Adrenal gland (tissue), 12 donors: Measurements from ENCODE around the gene OSBP2. TPM values are rescaled to one million over a fixed set of nuclear protein-coding genes. Genes with fewer than 3 reads are reported as not detected.

Experiments used
- DNase-seq, 7 donors: peaks; one replicate each; pipeline ENCODE4 v3.0.0-alpha.2; 2019 to 2020
- H3K27ac ChIP-seq, 5 donors: fragments of 200-600 bp; sonication (generic) in 4 of 5; 1 replicate in 3 of 5; 2 replicates in 2 of 5; pipeline versions ENCODE4 v1.5.1 to v1.8.0; 2016 to 2020; ENCODE audit warnings: mild to moderate bottlenecking in 1 of 5
- H3K27me3 ChIP-seq: fragments of 200-600 bp; 2 replicates; pipeline ENCODE4 v1.8.0; 2021
- H3K36me3 ChIP-seq, 2 donors: fragments of 200-600 bp; replicated peaks in 1 of 2; 1 replicate in 1 of 2; 2 replicates in 1 of 2; pipeline versions ENCODE4 v1.5.1 to v1.8.0; 2018 to 2022
- H3K4me1 ChIP-seq, 2 donors: fragments of 200-600 bp; replicated peaks in 1 of 2; 1 replicate in 1 of 2; 2 replicates in 1 of 2; pipeline versions ENCODE4 v1.5.1 to v1.8.0; 2018 to 2021
- H3K4me3 ChIP-seq, 4 donors: fragments of 200-600 bp; sonication (generic) in 3 of 4; one replicate each; pipeline ENCODE4 v1.5.1; 2016 to 2018
- H3K9me3 ChIP-seq, 3 donors: fragments of 200-600 bp; sonication (generic) in 1 of 3; replicated peaks in 1 of 3; 1 replicate in 2 of 3; 2 replicates in 1 of 3; pipeline versions ENCODE4 v1.5.1 to v1.8.0; 2016 to 2021
- CTCF ChIP-seq, 6 experiments: fragments of 450-650 bp in 4 of 6; fragments of 200-600 bp in 2 of 6; sonication (generic) in 1 of 6; IDR thresholded peaks; 1 replicate in 5 of 6; 2 replicates in 1 of 6; pipeline versions ENCODE4 v1.5.1 to v1.8.0; 2016 to 2021; ENCODE audit warnings: antibody characterized with exemption in 6 of 6, mild to moderate bottlenecking in 2 of 6, moderate library complexity in 1 of 6
- POLR2A ChIP-seq, 2 donors: fragments of 450-650 bp; IDR thresholded peaks; one replicate each; pipeline ENCODE4 v1.6.1; 2017; ENCODE audit warnings: antibody characterized with exemption in 2 of 2, mild to moderate bottlenecking in 2 of 2, moderate library complexity in 1 of 2
- WGBS, 4 donors: extraction: QIAGEN DNeasy Blood & Tissue Kit in 2 of 4; methylation state at CpG; one replicate each; pipeline versions ENCODE4 v1.1.5 to v1.1.7; 2013 to 2017; 5-methylcytosine and 5-hydroxymethylcytosine counted together
- intact Hi-C, 2 donors: fragments of 100-400 bp; cut with DNase I; formaldehyde crosslinking; loops; one replicate each; pipeline versions ENCODE4 v1.14.1 to v1.15.0; 2022 to 2023
- polyA plus RNA-seq, 3 donors: library from polyadenylated mRNA; stranded (reverse); fragments of 200-250 nt in 2 of 3; fragments of 350-450 nt in 1 of 3; fragmentation: Illumina TruSeq in 1 of 3; extraction: RNeasy Lipid Tissue Mini Kit (QIAGEN cat#74804) in 1 of 3; gene quantifications; one replicate each; pipeline ENCODE4 v1.2.3, GENCODE V29; 2013 to 2014
- total RNA-seq, 9 donors: library from RNA; depleted of rRNA in 4 of 9; stranded (reverse); fragments of >200 nt in 4 of 9; fragments of 120-200 nt in 1 of 9; fragmentation: NEBNext Ultra II Directional in 1 of 9; extraction: Animal tissue kit (Norgen Biotek cat#: 25700) in 1 of 9; gene quantifications; one replicate each; pipeline versions ENCODE4 v1.1.0 to v1.2.4, GENCODE V29; 2013 to 2023
- donor health status: healthy with polysubstance abuse.
- donor health status: Bipolar disorder and iron deficiency.
- donor health status: DM: yes; HTN: yes; CAD: no.
- donor health status: DM: no; HTN: no; CAD: no.
- donor health status: DM: no; HTN: no; CAD: no.
- donor health status: DM: yes; HTN: yes; CAD: no.

OSBP2 gene
- total and polyA plus RNA-seq, 12 donors = 7.3 to 35.6 (median 19.7) TPM

DNA sequence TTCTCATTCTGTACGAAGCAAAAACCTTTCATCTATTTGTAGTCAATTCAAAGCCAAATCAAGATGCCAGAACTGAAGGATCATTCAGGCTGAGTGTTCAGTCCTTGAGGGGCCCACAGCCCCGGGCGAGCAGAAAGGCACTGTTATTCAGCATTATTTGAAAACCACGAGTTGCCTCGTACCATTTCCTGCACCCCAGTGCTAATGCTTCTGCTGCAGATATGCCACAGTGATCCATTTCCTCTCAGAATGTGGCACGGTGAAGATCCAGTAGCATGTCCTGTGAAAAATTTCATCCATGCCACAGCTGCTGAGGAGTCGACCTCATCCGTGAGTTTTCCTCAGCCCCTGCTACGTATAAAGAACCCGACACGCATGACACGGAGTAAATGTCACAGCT is 85.4 kb downstream of the OSBP2 start:
- Histone ChIP-seq H3K36me3 (no peaks in the 10 kb centered on the region), H3K9me3 (no peaks in the 10 kb centered on the region), H3K27me3 (no peaks in the 10 kb centered on the region), H3K4me3 (no peak overlapping the region), H3K27ac (no peak overlapping the region), H3K4me1 (no peaks in the 10 kb centered on the region)
- no peak for DNase-seq
- intact Hi-C loops = no loop called here
- WGBS, 4 donors = 61 to 72% (median 66%) methylated on average over 12 of the region's 12 CpGs
- no peak for TF ChIP-seq POLR2A (IDR thresholded peaks at IDR 0.05)
- TF ChIP-seq CTCF (IDR thresholded peaks at IDR 0.05) = no peak

DNA sequence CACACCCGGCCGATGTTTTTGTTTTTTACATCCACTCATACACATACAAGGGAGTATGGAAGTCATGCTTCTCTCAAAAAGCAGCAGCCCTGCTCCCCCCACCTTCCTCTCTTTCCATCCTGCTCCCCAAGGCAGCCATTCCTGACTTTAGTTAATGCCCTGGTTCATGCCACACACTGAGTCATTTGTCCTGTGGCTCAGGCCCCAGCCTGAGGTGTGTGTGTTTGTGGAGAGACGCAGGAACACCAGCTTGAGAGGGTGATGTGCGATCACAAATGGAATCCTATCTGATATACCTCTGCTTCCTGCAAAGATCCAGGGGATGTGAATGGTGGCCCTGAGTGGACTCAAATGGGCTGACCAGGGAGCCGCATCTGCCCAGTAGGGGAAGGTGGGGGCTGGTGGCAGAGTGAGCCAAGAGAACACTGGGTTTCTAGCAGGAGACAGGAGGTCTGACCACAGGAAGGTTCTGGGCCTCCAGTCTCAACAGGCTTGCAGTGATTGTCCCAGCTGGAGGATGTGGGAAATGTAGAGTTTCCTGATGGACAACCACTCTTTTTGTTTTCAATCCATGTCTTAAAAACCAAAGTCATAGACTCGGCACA is 86.7 kb downstream of the OSBP2 start:
- H3K27ac ChIP-seq = no peak overlapping the region
- no peak overlapping the region for H3K4me3 ChIP-seq
- 89 to 95% (median 92%) methylated on average over 6 of the region's 6 CpGs for WGBS, 4 donors
- no peaks in the 10 kb centered on the region for H3K27me3 ChIP-seq
- H3K9me3 ChIP-seq = no peaks in the 10 kb centered on the region
- intact Hi-C loops = no loop called here
- TF ChIP-seq POLR2A (IDR thresholded peaks at IDR 0.05) (no peak), CTCF (IDR thresholded peaks at IDR 0.05) (no peak)
- H3K4me1 ChIP-seq = no peaks in the 10 kb centered on the region
- H3K36me3 ChIP-seq = no peaks in the 10 kb centered on the region
- no peak for DNase-seq

GRCh38 chr22:30782613-30783012 is 87.9 kb downstream of the OSBP2 start:
- intact Hi-C loops = no loop called here
- DNase-seq = no peak
- WGBS, 4 donors = 71 to 86% (median 80%) methylated on average over 5 of the region's 5 CpGs
- no peaks in the 10 kb centered on the region for H3K27me3 ChIP-seq
- TF ChIP-seq CTCF (IDR thresholded peaks at IDR 0.05) (no peak), POLR2A (IDR thresholded peaks at IDR 0.05) (no peak)
- H3K36me3 ChIP-seq = no peaks in the 10 kb centered on the region
- no peaks in the 10 kb centered on the region for H3K9me3 ChIP-seq
- no peaks in the 10 kb centered on the region for H3K4me1 ChIP-seq
- no peak overlapping the region for H3K27ac ChIP-seq
- H3K4me3 ChIP-seq = no peak overlapping the region

DNA sequence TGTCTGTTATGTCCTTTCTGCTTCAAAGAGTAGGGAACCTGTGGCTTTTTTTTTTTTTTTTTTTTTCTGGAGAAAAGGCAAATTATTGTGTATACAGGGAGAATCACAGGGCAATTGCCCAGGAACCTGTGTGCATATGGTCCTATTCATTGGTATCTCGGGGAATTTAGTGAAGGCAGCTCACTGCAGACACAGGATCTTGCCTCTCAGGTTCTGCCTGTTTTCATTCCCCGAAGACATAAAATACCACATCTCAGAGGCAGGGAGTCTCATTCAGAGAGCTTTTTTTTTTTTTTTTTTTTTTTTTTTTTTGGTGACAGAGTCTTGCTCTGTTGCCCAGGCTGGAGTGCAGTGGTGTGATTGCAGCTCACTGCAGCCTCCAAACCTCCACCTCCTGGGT is 88.3 kb downstream of the OSBP2 start:
- intact Hi-C loops = no loop called here
- Histone ChIP-seq H3K36me3 (no peaks in the 10 kb centered on the region), H3K27ac (no peak overlapping the region), H3K4me1 (no peaks in the 10 kb centered on the region), H3K27me3 (no peaks in the 10 kb centered on the region), H3K9me3 (no peaks in the 10 kb centered on the region), H3K4me3 (no peak overlapping the region)
- DNase-seq = no peak
- no peak for TF ChIP-seq CTCF (IDR thresholded peaks at IDR 0.05)
- no peak for TF ChIP-seq POLR2A (IDR thresholded peaks at IDR 0.05)
- 95 to 100% (median 95%) methylated on average over 2 of the region's 2 CpGs for WGBS, 4 donors
